Transverse colon (tissue), 4 donors: ENCODE measurements around the gene MPV17L2. TPM values are rescaled to one million over a fixed set of nuclear protein-coding genes. Genes with fewer than 3 reads are reported as not detected.

Experiments
- DNase-seq: peaks from one replicate; pipeline ENCODE4 v3.0.0-alpha.2; 2019
- H3K27ac ChIP-seq, 4 donors: fragments of 200-600 bp; sonication (generic); 2 replicates each; pipeline ENCODE4 v1.5.1; 2016 to 2018; ENCODE audit warnings: inconsistent platforms in 4 of 4
- H3K27me3 ChIP-seq: fragments of 200-600 bp; sonication (generic); 2 replicates; pipeline ENCODE4 v1.5.1; 2017; ENCODE audit warnings: inconsistent platforms
- H3K36me3 ChIP-seq, 4 donors: fragments of 200-600 bp; sonication (generic); 2 replicates each; pipeline ENCODE4 v1.5.1; 2017 to 2019; ENCODE audit warnings: inconsistent platforms in 4 of 4
- H3K4me1 ChIP-seq, 4 donors: fragments of 200-600 bp; sonication (generic); 2 replicates each; pipeline ENCODE4 v1.5.1; 2017 to 2020; ENCODE audit warnings: inconsistent platforms in 4 of 4
- H3K4me3 ChIP-seq, 4 donors: fragments of 200-600 bp; sonication (generic); 1 replicate in 1 of 4; 2 replicates in 3 of 4; pipeline versions ENCODE4 v1.5.1 to v1.6.1; 2017 to 2019; ENCODE audit warnings: inconsistent platforms in 4 of 4
- H3K9me3 ChIP-seq, 2 donors: fragments of 200-600 bp; sonication (generic); 2 replicates each; pipeline ENCODE4 v1.5.1; 2017 to 2019; ENCODE audit warnings: inconsistent platforms in 2 of 2
- EP300 ChIP-seq: sonication (generic); formaldehyde crosslinking; IDR thresholded peaks from one replicate; pipeline ENCODE4 v1.6.1; 2017; ENCODE audit warnings: antibody characterized with exemption, low read depth
- POLR2A ChIP-seq: fragments of 450-650 bp; IDR thresholded peaks from one replicate; pipeline ENCODE4 v1.6.1; 2016; ENCODE audit warnings: antibody characterized with exemption, mild to moderate bottlenecking, moderate library complexity
- POLR2AphosphoS5 ChIP-seq, 3 donors: sonication (generic); formaldehyde crosslinking; IDR thresholded peaks; one replicate each; pipeline ENCODE4 v1.6.1; 2016; ENCODE audit warnings: antibody characterized with exemption in 3 of 3
- WGBS, 2 donors: methylation state at CpG; one replicate each; pipeline ENCODE4 v1.1.5; 2018; ENCODE audit warnings: low coverage in 1 of 2; 5-methylcytosine and 5-hydroxymethylcytosine counted together
- in situ Hi-C, 4 donors: fragments of 200-750 bp; cut with MboI; loops; one replicate each; pipeline versions ENCODE4 v1.15.0 to v1.15.1; 2017; ENCODE audit warnings: low sequenced_read_pairs in 3 of 4, low pct_ligation_motif_present in 1 of 4, low pct_unique_long_range_greater_than_20kb in 1 of 4
- intact Hi-C: fragments of 100-400 bp; cut with DNase I; formaldehyde crosslinking; loops from one replicate; pipeline ENCODE4 v1.15.1; 2023; ENCODE audit warnings: low total_unique reads
- total RNA-seq, 4 donors: library from RNA; depleted of rRNA; stranded (reverse); fragments of >200 nt; gene quantifications; one replicate each; pipeline ENCODE4 v1.1.0, GENCODE V29; 2016
- TF ChIP-seq, protein P1 (sequence below), 5 experiments: fragments of 200-600 bp in 3 of 5; fragments of 450-650 bp in 2 of 5; sonication (generic) in 3 of 5; IDR thresholded peaks; 1 replicate in 2 of 5; 2 replicates in 3 of 5; pipeline ENCODE4 v1.5.1; 2016 to 2017; ENCODE audit warnings: antibody characterized with exemption in 5 of 5, inconsistent platforms in 3 of 5, mild to moderate bottlenecking in 2 of 5, moderate library complexity in 1 of 5

Gene MPV17L2
- total RNA-seq, 4 donors from 2014 or later: 1.6 to 22.3 (median 12.6) TPM

DNA sequence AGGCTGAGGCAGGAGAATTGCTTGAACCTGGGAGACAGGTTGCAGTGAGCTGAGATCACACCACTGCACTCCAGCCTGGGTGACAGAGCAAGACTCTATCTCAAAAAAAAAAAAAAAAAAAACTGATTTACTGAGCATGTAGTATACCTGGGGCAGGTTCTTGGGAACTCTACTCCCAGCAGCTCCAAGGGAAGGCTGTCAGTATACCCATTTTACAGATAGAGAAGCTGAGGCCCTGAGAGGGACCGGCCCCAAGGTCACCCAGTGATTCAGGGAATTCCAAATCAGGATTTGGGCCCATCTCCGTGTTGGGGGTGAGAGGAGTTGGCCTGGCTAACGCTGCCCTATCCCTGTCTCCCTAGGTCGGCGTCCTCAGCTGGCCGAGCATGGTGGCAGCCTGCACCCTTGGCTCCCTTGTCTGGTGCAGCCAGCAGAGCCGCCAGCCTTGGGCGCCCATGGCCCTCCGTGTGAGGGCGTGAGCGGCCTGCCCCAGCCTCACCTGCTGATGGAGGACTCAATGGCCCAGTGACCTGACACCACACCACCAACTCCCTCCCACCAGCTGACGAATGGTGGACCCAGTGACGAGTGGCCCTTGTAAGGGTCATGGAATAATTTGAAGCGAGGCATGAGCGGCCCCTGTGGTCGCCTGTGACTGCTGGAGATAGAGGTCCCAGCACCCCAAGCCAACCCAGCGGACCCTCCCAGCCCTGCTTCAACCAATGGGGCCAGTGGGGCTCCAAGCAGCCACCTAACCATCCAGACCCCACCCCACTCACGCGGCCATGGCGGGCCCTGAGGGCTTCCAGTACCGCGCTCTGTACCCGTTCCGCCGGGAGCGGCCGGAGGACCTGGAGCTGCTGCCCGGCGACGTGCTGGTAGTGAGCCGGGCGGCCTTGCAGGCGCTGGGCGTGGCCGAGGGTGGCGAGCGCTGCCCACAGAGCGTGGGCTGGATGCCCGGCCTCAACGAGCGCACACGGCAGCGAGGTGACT is 37.6 kb upstream of the MPV17L2 start:
- H3K4me1 ChIP-seq: peaks cover 42 to 52% (median 50%) of the 10 kb centered on the region in 4 donors
- no peak for TF ChIP-seq POLR2AphosphoS5 (IDR thresholded peaks at IDR 0.05)
- TF ChIP-seq, protein P1, sequence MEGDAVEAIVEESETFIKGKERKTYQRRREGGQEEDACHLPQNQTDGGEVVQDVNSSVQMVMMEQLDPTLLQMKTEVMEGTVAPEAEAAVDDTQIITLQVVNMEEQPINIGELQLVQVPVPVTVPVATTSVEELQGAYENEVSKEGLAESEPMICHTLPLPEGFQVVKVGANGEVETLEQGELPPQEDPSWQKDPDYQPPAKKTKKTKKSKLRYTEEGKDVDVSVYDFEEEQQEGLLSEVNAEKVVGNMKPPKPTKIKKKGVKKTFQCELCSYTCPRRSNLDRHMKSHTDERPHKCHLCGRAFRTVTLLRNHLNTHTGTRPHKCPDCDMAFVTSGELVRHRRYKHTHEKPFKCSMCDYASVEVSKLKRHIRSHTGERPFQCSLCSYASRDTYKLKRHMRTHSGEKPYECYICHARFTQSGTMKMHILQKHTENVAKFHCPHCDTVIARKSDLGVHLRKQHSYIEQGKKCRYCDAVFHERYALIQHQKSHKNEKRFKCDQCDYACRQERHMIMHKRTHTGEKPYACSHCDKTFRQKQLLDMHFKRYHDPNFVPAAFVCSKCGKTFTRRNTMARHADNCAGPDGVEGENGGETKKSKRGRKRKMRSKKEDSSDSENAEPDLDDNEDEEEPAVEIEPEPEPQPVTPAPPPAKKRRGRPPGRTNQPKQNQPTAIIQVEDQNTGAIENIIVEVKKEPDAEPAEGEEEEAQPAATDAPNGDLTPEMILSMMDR (IDR thresholded peaks at IDR 0.05): no peak
- TF ChIP-seq EP300: no peak
- no peak for TF ChIP-seq POLR2A
- no peaks in the 10 kb centered on the region for H3K27me3 ChIP-seq
- intact Hi-C loops (no loop called here), in situ Hi-C loops (no loop called here)
- H3K9me3 ChIP-seq: no peaks in the 10 kb centered on the region
- peak; percentile 59 for DNase-seq
- H3K36me3 ChIP-seq: no peaks in the 10 kb centered on the region
- 89% methylated on average over 43 of the region's 43 CpGs; no CpG with 5 or more reads in 1 of the 2 donors for WGBS, 2 donors
- peak overlapping the region; percentile 46 to 86 (median 80) for H3K27ac ChIP-seq
- no peak overlapping the region for H3K4me3 ChIP-seq

DNA sequence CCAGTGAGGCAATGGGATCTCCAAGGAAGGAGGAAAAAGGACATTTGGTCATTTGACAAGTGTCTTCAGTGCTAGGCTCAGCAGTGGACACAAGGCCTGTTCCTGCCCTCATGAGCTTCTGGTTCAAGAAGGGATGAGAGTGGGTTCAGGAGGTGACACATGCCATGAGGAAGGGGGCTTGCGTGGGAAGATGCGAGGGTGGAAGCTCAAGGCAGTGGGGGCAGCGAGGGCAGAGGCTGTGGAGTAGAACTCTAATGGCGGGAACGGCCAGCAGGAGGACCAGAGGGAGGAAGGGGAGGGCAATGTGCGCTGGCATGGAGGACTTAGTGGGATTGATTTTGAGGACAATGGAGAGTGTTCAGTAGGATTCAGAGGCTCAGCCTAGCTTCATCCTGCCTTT is 36.8 kb upstream of the MPV17L2 start:
- no peaks in the 10 kb centered on the region for H3K27me3 ChIP-seq
- no peaks in the 10 kb centered on the region for H3K36me3 ChIP-seq
- H3K4me1 ChIP-seq: peaks cover 48 to 59% (median 57%) of the 10 kb centered on the region in 4 donors
- no peak for DNase-seq
- peak overlapping the region; percentile 54 to 86 (median 80) for H3K27ac ChIP-seq
- intact Hi-C loops: no loop called here
- in situ Hi-C loops: no loop called here
- H3K4me3 ChIP-seq: no peak overlapping the region
- 85 to 93% methylated on average over 5 to 6 of the region's 6 CpGs for WGBS, 2 donors
- no peak for TF ChIP-seq POLR2A
- TF ChIP-seq POLR2AphosphoS5 (IDR thresholded peaks at IDR 0.05): no peak
- TF ChIP-seq, protein P1 (IDR thresholded peaks at IDR 0.05): peak in 1 of 5 experiments; percentile 11
- no peak for TF ChIP-seq EP300
- no peaks in the 10 kb centered on the region for H3K9me3 ChIP-seq

DNA sequence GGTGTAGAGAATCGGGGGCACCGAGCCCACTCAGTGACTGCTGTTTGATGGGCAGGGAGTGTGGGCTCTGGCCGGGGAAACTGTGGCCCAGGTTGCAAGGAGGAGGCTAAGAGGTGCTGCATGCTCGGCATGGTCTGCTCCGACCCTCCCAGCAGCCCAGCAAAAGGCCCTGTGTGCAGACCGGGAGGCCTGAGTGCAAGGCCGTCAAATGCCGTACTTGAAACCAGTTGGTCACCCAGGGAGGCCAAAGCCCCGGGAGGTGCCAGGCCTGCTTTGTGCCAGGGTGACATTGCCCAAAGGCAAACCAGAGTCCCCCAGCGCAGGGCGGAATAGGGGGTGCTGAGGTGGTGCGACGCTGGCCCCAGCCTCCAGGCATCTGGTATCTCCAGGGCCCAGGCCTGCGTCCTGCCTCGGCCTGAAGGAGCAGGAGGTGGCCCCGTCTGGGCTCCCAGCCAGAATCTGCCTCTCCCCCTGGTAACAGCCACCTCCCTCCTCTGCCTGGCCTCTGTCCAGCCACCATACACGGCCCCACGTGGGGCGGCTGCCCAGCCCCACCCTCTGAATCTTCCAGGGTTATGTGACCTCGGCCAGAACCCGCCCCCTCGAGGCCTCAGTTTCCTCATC is 36.1 kb upstream of the MPV17L2 start:
- H3K4me3 ChIP-seq: no peak overlapping the region
- H3K9me3 ChIP-seq: no peaks in the 10 kb centered on the region
- intact Hi-C loops (no loop called here), in situ Hi-C loops (no loop called here)
- H3K27me3 ChIP-seq: no peaks in the 10 kb centered on the region
- peak overlapping the region; percentile 54 to 86 (median 80) for H3K27ac ChIP-seq
- peaks cover 47 to 59% (median 56%) of the 10 kb centered on the region in 4 donors for H3K4me1 ChIP-seq
- WGBS, 2 donors: 37% methylated on average over 21 of the region's 22 CpGs; no CpG with 5 or more reads in 1 of the 2 donors
- peak; percentile 41 to 75 (median 55) for TF ChIP-seq POLR2AphosphoS5 (IDR thresholded peaks at IDR 0.05)
- TF ChIP-seq, protein P1 (IDR thresholded peaks at IDR 0.05): no peak
- DNase-seq: peak; percentile 94
- H3K36me3 ChIP-seq: no peaks in the 10 kb centered on the region

DNA sequence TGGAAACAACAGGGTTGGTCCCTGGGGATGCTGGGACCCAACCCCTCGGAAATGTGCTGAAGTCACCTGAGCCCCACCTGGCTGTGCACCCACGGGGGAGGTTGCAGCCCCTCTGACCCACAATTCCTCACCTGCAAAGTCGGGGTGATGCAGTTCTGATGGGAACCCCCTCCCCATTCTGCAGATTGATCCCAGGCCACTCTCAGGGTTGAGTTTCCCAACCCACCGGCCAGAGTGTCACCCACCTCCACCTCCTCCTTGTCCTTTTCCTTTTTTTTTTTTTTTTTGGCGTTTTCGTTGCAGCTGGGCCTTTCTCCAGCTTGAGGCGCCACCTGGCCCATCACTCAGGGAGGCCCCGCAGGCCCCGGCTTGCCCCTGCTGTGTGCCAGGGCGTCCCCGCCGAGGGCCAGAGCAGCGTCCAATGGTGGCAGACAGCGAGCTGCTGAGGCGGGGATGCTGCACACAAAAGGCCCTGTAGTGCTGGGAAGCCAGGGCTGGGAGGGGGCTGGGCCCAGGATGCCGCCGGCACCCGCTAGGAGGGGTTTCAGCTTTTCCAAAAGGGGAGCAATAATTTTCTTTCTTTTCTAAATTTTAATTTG is 35.5 kb upstream of the MPV17L2 start:
- Histone ChIP-seq H3K4me3 (no peak overlapping the region), H3K36me3 (no peaks in the 10 kb centered on the region), H3K27me3 (no peaks in the 10 kb centered on the region), H3K9me3 (no peaks in the 10 kb centered on the region), H3K27ac (peak overlapping the region; percentile 54 to 86 (median 80)), H3K4me1 (peaks cover 44 to 57% (median 54%) of the 10 kb centered on the region in 4 donors)
- intact Hi-C loops (no loop called here), in situ Hi-C loops (no loop called here)
- no peak for DNase-seq
- 33% methylated on average over 18 of the region's 18 CpGs; no CpG with 5 or more reads in 1 of the 2 donors for WGBS, 2 donors
- no peak for TF ChIP-seq EP300
- TF ChIP-seq, protein P1 (IDR thresholded peaks at IDR 0.05): no peak
- no peak for TF ChIP-seq POLR2AphosphoS5 (IDR thresholded peaks at IDR 0.05)
- no peak for TF ChIP-seq POLR2A
